K562 (cell line): ENCODE results near the gene GEMIN8. TPM values are rescaled to one million over a fixed set of nuclear protein-coding genes. Genes with fewer than 3 reads are reported as not detected.

Experiments
- CBFA2T2 ChIP-seq: fragments of 450-650 bp; conservative IDR thresholded peaks from 2 replicates; pipeline ENCODE4 v1.6.1; 2017; ENCODE audit warnings: mild to moderate bottlenecking
- KLF10 ChIP-seq: fragments of 250-450 bp; sonication (Bioruptor Pico); IDR thresholded peaks from 2 replicates; pipeline ENCODE4 v1.6.1; 2021; ENCODE audit warnings: matching md5 sums
- MECOM ChIP-seq: fragments of 250-450 bp; sonication (Bioruptor Pico); IDR thresholded peaks from 2 replicates; pipeline ENCODE4 v1.8.0; 2022; ENCODE audit warnings: inconsistent platforms
- MGA ChIP-seq: fragments of 450-650 bp; IDR thresholded peaks from 2 replicates; pipeline ENCODE4 v1.6.1; 2016; ENCODE audit warnings: mild to moderate bottlenecking, moderate library complexity
- SOX6 ChIP-seq: fragments of 450-650 bp; IDR thresholded peaks from 2 replicates; pipeline ENCODE4 v1.6.1; 2014; ENCODE audit warnings: mild to moderate bottlenecking
- ZNF609 ChIP-seq: sonication (generic); formaldehyde crosslinking; IDR thresholded peaks from 2 replicates; pipeline ENCODE4 v1.8.1; 2023; ENCODE audit warnings: missing genetic modification reagents, mild to moderate bottlenecking, borderline replicate concordance
- polyA plus RNA-seq, 8 experiments: library from polyadenylated mRNA; depleted of rRNA in 4 of 8; stranded (reverse) in 5 of 8; unstranded in 3 of 8; fragments of >200 nt; fragmentation: Nextera tagmentation in 2 of 8; fragmentation: Illumina TruSeq in 1 of 8; extraction: Ambion mirVana in 2 of 8; extraction: Trizol in 1 of 8; gene quantifications; 2 replicates each; pipeline versions ENCODE4 v1.2.1 to v1.2.3, GENCODE V29; 2011 to 2014; ENCODE audit warnings: inconsistent platforms in 1 of 8, missing spikeins in 1 of 8
- total RNA-seq, 7 experiments: library from RNA; depleted of rRNA in 6 of 7; stranded (reverse); fragments of >200 nt in 6 of 7; fragmentation: Illumina TruSeq in 2 of 7; extraction: Trizol in 2 of 7; gene quantifications; 2 replicates each; pipeline versions ENCODE4 v1.2.1 to v1.2.3, GENCODE V29; 2011 to 2021; ENCODE audit warnings: low replicate concordance in 1 of 7
- TF ChIP-seq, protein P1 (sequence below): sonication (generic); formaldehyde crosslinking; IDR thresholded peaks from 2 replicates; pipeline ENCODE4 v1.9.0; 2022; ENCODE audit warnings: mild to moderate bottlenecking, missing genetic modification reagents
- TF ChIP-seq, protein P2 (sequence below): IDR thresholded peaks from 2 replicates; pipeline ENCODE4 v1.6.1; 2012; ENCODE audit warnings: low read depth, low read length, improper control_type of control experiment, borderline replicate concordance

GEMIN8 gene
- total and polyA plus RNA-seq, 9 of the 15 experiments (the other 6 are each of a cell fraction or from before 2014, with no cell fraction given): 10.9 to 29.1 (median 16.9) TPM

DNA sequence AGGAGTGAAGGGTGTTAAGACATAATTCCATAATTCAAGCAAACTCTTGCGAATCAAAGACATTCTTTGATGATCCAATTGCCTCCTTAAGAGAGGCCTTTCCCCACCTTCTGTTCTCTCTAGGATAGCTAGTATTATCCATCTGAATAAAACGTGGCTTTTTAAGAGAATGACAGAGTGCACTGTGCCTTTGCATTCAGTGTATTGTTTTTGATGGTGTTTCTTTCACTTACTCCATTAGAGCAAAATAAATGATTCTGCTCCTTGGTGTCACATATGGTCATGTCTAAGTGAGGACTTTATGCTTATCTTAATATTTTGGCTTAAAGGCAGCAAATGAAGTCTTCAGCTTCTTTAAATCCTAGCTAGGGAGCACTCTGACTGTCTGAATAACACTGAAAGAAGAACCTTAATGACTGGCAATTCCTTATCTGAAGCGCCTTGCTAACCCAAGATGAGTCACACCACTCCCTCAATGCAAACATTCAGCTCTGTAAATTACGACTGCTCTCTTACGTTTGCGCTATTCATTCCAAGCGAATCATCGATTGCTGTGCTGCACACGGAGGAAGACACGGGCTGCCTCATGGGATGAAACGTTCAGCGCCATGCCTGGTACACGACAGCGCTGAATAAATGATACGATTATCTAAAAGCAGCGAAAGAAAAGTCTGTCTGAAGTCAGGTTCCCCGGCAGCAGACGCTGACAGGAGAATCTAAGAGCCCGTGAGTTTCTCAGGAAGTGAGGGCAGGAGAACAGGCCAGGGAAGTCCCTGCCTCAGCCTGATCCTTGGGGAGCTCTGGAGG, 35.1 kb upstream of the GEMIN8 start (continued):
- TF ChIP-seq MGA: peak; percentile 92
- TF ChIP-seq, protein P1, sequence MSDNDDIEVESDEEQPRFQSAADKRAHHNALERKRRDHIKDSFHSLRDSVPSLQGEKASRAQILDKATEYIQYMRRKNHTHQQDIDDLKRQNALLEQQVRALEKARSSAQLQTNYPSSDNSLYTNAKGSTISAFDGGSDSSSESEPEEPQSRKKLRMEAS (CRISPR knock-in tag): peak; percentile 90
- TF ChIP-seq MECOM (CRISPR knock-in tag): 0 out of 2 replicates have a peak, but pooled peaks have one; percentile 8
- peak; percentile 68 for TF ChIP-seq CBFA2T2
- no peak for TF ChIP-seq KLF10 (CRISPR knock-in tag)
- TF ChIP-seq SOX6: peak; percentile 79
- no peak for TF ChIP-seq ZNF609 (CRISPR knock-in tag)
- TF ChIP-seq, protein P2, sequence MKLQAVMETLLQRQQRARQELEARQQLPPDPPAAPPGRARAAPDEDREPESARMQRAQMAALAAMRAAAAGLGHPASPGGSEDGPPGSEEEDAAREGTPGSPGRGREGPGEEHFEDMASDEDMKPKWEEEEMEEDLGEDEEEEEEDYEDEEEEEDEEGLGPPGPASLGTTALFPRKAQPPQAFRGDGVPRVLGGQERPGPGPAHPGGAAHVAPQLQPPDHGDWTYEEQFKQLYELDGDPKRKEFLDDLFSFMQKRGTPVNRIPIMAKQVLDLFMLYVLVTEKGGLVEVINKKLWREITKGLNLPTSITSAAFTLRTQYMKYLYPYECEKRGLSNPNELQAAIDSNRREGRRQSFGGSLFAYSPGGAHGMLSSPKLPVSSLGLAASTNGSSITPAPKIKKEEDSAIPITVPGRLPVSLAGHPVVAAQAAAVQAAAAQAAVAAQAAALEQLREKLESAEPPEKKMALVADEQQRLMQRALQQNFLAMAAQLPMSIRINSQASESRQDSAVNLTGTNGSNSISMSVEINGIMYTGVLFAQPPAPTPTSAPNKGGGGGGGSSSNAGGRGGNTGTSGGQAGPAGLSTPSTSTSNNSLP: peak; percentile 91
